Stimulated activated naive CD4-positive, alpha-beta T cell (primary cell): ENCODE data around the gene LRRC74A.
A peak's percentile ranks its signal among the peaks of the same experiment; 100 is the strongest.

Experiments
- DNase-seq, 6 experiments: peaks; one replicate each; lab custom pipeline; 2025; lab: John Stamatoyannopoulos, UW

LRRC74A gene

GRCh38 chr14:76810525-76810924, 15.7 kb upstream of the LRRC74A start:
- DNase-seq: no peak

DNA sequence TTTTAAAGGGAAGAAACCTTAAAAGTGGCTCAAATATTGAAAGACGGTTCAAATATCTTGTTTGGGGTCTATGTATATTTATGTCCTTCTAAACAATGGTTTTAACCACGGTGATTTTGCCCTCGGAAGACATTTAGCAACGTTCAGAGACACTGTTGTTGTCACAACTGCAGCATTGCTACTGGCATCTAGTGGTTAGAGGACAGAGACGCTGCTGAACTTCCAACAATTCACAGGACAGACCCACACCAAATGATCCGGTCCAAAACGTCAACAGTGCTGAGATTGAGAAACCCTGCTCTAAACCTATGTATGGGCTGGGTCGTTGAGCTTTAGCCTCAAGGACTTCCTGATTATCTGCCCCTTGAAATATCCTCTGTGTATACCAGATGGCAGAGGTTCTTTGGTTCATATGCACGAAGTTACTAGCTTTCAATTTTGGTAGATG, 15.2 kb upstream of the LRRC74A start:
- DNase-seq: peak in 3 of 6 experiments; percentile 1 to 29 (median 27)

- no peak for DNase-seq
Observed at GRCh38 chr14:76811561-76811960, 14.6 kb upstream of the LRRC74A start.

GRCh38 chr14:76812093-76812421, 14.2 kb upstream of the LRRC74A start:
- DNase-seq: peak in 1 of 6 experiments; percentile 34

DNA sequence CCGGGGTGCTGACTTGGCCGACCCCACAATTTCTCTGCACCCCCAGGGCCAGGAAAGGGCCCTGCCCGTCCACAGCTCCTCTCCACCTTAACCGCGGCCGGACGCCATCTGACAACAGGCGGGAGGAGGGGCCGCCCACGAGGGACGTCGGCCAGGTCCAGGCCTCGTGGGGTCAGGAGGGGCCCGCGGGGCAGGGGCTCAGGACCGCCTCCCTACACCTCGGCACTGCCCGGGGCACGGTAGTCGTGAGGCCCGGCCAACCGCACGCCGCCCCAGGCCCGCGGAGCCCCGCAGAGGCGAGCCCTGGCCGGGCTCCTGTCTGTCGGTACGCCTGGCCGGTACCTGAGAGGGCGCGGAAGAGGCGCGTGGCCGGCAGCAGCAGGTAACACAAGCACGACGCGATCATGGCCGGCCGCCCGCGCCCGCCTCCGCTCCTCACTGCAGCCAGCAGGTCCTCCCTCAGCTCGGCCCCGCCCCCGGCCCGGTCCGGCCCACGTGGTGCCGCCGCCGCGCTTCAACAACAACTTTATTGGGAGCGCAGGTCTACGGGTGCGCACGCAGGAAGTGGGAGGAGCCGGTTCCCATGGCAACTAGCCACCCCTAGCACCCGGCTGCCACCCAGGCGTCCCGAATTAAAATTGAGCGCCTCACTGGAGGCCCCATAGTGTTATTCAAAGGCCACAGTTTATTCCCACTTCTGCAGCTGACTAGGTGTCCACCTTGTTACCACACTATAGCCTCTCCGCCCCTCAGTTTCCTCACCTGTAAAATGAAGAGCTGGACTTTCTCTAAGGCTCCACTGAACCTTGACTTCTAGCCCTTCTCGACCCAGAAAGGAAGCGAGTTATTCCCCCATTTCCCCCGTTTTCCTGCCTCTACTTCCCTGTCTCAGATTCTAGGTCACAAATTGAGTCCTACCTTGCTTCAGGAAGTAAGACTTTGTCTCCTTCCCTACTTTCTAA, 13.5 kb upstream of the LRRC74A start, which contains the start of gene ANGEL1:
Gene ANGEL1 (minus strand): TSS at position 461 of the 962 bp plus-strand sequence. CDS start 55 bp downstream, at position 406.
- DNase-seq: peak; percentile 92 to 96 (median 96)

GRCh38 chr14:76814726-76815645, 11.2 kb upstream of the LRRC74A start:
- DNase-seq: no peak

DNA sequence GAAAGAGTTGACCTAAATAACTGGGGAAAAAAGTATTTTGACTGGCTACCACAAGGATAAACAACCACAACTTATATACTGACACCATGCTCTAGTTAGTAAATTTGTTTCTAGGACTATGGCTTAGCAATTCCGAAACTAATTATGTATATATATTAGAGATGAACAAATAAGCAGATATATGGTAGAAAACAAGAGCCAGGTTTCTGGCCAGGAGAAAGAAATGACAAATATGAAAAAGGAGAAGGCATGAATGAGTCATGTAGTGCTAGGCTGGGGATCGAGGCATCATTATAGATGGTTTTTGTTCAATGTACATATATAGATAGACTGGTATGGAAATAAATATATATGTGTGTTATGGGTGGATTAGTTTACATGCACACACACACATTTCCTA, 5.5 kb upstream of the LRRC74A start:
- no peak for DNase-seq

DNA sequence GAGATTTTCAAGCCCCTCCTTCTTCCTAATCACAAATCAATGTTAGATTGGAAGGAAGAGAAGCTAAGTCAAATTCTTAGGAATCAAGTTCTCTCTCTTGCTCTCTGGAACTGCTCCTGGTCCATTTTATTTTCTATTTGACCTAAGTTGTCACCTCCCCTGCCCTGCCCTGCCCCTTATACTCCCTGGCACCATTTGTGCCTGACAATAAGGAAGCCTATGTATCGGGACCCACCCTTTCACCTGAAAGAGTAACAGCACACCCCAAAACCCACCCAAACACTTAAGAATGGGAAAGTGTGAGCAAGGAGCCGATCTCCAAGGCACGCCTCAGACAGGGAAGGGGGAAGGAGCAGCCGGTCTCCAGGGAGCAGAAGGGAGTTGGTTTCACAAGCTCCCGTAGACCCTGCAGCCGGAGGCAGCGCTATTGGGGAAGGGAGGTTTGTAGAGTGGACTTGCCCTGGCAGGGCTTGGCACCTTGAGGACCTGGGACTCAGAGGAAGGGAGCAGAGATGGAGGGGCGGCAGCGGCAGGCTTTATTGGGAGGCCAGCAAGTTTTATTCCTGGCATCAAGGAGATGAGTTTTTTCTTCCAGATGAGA, 1.6 kb downstream of the LRRC74A start:
- DNase-seq: no peak

DNA sequence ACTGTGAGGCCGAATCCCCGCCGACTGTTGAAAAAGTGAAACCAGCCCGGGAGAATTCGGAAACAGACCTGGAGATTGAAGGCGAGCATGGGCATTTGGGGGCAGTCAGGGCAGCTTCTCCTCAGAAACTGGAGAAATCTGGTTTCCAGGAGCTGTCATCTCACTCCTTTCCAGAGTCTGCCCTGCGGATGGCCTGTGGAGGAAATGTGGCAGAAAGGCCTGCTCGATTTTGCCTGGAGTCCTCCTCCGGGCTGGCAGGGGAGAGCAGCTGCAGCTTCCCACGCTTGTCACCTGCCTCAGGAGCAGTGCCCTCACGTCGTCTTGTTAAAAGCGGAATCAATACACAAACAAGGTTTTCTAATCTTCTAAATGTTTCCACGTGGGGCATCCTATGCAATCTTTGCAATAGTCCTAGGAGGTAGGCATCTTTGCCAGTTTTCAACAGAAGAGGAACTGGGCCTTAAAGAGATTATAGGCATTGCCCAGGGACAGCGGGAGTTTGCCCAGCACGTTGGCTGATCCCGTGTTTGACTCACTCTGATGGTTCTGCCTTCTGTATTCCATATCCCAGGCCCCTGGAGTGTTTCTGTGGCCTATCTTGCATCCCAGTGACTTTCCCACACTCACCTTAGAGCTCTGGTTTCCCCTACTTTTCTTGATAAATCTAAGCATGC, 2.3 kb downstream of the LRRC74A start:
- no peak for DNase-seq

DNA sequence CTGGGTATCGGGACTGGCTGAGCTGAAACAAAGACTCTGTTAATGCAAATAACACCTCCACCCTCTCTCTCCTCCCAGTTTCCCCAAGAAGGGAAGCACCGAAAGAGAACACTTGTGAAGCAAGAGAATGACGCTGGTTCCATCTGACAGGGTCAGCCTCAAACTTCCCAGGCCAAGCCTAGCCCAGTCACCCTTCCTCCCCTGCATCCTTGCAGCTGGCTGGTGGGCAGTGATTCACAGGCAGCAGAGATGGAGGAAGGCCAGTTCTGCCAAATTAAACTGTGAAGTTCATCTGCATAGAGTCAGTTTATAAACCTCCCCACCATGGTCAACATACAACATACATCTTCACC, 2.8 kb downstream of the LRRC74A start:
- DNase-seq: no peak

DNA sequence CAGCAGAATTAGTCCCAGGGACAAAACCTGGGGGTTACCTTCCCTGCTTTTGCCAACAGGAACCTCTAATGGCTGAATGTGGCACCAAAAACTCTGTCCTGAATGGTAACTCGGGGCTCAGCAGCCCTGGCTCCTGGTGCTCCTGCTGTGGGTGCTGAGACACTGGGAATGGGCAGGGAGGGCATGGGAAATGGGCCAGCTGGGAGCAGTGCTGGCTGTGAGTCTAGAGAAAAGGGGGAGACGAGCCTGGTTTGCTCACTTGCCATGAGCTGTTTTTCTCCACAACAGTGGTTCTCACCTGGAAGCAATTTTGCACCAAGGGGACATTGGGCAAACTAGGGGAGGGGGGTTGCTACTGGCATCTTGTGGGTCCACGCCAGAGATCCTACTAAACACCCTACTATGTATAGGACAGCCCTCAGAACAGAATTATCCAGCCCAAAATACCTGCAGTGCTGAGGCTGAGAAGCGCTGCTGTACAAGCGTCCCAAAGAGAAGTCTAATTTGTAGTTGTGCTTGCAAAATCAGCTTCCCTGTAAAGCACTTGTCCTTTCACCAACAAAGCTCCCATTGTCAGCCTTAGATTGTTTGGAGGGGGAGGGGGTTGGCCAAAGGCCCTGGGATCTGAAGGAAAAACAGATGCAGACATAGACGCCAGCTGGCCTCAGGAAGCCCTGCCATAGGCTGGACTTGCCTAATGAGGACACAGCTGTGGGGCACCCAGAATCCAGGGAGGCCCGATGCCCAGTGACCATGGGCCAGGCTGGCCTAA, 3.6 kb downstream of the LRRC74A start:
- DNase-seq: no peak

DNA sequence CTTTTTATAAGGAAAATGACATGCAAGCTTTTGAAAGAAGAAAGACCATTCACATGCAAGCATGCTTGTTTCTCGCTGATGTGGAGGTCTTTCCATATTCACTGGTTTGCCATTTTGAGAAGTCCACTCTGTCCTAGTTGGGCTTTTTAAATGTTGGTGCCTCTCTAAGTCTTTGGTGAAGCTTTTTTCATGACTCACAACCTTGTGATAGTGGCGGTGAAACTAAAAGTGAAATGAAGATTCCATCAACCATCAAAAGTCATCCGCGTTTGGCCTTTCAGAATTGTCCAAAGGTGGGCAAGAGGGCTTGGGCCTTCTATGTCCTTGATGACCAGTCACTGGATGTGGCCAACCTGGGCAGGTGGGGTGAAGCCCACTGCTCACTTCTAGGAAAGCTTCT, 4.3 kb downstream of the LRRC74A start:
- DNase-seq: no peak

GRCh38 chr14:76832503-76832988, 6.3 kb downstream of the LRRC74A start:
- DNase-seq: no peak

- DNase-seq: no peak
Observed at GRCh38 chr14:76833011-76833410, 6.8 kb downstream of the LRRC74A start.

- DNase-seq: no peak
Observed at GRCh38 chr14:76834241-76834661, 8.0 kb downstream of the LRRC74A start.

GRCh38 chr14:76836029-76836630, 9.9 kb downstream of the LRRC74A start:
- no peak for DNase-seq

DNA sequence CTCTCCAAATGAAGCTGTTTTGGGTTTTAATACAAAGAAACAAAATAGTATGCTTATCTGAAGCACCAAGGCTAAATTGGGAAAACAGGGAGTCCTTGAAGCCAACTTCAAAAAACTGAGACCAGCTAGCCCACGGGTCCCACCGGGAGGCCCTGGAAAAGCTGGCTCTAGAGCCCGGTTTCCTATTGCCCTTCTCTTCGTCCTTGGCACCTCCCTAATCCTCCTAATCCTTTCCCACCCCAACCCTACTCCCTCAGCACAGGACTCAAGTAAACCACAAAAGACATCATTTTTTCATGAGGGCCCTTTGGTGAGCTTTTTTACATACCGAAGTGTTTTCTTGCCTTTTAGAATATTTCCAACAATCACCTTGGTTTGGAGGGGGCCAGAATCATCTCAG, 11.3 kb downstream of the LRRC74A start:
- no peak for DNase-seq

GRCh38 chr14:76842414-76842813, 16.2 kb downstream of the LRRC74A start:
- DNase-seq: no peak

DNA sequence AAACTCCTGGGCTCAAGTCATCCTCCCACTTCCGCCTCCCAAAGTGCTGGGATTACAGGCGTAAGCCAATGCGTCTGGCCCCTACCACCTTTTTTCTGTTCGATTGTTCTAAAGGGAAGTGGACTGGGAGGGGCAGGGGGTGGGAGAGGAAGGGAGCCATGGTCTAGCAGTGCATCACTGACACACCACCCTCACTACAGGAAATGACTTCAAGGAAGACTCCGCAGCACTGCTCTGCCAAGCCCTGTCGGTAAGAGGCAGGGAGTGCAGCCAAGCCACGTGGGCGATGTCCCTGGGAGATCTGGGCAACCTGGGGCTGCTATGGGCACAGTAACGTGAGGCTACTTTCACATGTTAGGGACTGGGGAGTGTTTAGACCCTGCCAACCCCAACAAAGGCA, 18.0 kb downstream of the LRRC74A start:
- peak; percentile 18 to 71 (median 61) for DNase-seq

DNA sequence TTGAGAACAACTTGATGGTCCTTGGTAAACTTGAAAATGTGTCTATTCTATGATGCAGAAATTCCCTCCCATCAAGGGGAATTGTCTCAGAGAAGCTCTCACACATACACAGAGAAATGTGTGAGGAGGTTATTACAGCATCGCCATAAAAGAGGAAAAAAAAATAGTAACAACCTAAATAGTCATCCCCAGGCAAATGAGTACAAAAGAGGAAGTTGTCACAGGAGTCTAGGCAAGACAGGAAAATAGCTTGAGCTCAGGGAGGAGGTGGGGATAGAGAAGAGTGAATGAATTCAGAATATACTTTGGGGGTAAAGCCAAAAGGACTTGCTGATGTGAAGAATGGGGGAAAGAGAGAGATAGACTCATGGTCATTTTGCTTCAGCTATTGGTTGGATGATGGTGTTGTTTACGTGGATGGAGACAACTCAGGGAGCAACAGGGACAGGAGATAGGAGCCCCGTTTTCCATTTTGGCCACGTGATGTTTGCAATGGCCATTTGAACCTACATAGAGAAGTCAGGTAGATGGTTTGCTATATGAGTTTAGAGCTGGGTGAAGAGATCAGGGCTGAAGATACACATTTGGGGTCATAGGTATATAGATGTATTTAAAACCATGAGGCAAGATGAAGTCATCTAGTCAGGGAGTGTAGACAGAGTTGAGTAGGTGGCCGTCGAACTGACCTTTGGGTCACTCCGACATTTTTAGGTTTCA, 20.3 kb downstream of the LRRC74A start:
- no peak for DNase-seq
